Esophagus squamous epithelium (tissue), 4 donors: ENCODE data around the gene ALDH3A2.

ENCODE experiments used
- CTCF ChIP-seq, 6 experiments: fragments of 450-650 bp in 4 of 6; fragments of 200-600 bp in 2 of 6; sonication (generic) in 2 of 6; IDR thresholded peaks; one replicate each; pipeline ENCODE4 v1.5.1; 2016 to 2019; ENCODE audit warnings: antibody characterized with exemption in 6 of 6, mild to moderate bottlenecking in 4 of 6, moderate library complexity in 4 of 6
- POLR2A ChIP-seq, 4 donors: fragments of 450-650 bp; IDR thresholded peaks; one replicate each; pipeline ENCODE4 v1.6.1; 2017; ENCODE audit warnings: antibody characterized with exemption in 4 of 4, mild to moderate bottlenecking in 4 of 4, moderate library complexity in 3 of 4

- TF ChIP-seq CTCF (IDR thresholded peaks at IDR 0.05) (no peak), POLR2A (IDR thresholded peaks at IDR 0.05) (no peak)
Observed at GRCh38 chr17:19703106-19703827, 54.7 kb downstream of the ALDH3A2 start.
